ENCODE data around the gene RMDN2. TPM values are rescaled to one million over a fixed set of nuclear protein-coding genes. Genes with fewer than 3 reads are reported as not detected.

Gene RMDN2
- total and polyA plus RNA-seq, 2 experiments from 2014 or later = 3.4 to 3.6 TPM

DNA sequence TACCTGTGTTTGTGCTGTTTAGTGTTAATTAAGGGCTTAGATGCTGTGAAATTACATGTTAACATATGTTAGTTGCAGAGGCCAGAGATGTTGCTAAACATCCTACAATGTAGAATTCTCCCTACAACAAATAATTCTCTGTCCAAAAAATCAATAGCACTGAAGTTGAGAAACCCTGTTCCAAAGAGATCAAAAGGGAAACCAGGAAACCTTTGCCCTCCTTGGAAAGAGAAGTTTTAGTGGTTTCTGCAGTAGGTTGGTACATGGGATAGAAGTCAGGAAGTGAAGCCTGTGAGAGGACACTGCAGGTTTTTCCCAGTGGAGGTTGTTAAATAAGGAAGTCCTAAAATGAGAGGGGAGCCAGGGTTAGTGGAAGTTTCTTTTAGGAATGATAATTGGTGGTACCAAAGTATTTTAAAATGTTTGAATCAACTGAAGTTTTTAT lies 6.3 kb upstream of the RMDN2 start:
- Mint-ChIP-seq H3K36me3 (ENCODE audit: low read depth) (no peaks in the 10 kb centered on the region), H3K27me3 (ENCODE audit: insufficient read depth, low read depth, poor library complexity) (no peaks in the 10 kb centered on the region), H3K4me3 (no peak overlapping the region), H3K9me3 (no peaks in the 10 kb centered on the region), H3K4me1 (peaks cover 8% of the 10 kb centered on the region), H3K27ac (no peak overlapping the region)
- Histone ChIP-seq H2AFZ (no peak overlapping the region; the same call in 1 of the 2 replicates), H3K9me2 (ENCODE audit: insufficient read depth) (peaks cover 6% of the 10 kb centered on the region; the same call in 1 of the 2 replicates), H3K27ac (ENCODE audit: low read depth) (no peak overlapping the region), H3K4me1 (ENCODE audit: insufficient read depth) (no peaks in the 10 kb centered on the region), H3K4me2 (no peak overlapping the region), H3K4me3 (no peak overlapping the region), H3K27me3 (ENCODE audit: insufficient read depth) (peaks cover 6% of the 10 kb centered on the region), H3K36me3 (ENCODE audit: insufficient read depth) (no peaks in the 10 kb centered on the region), H3F3A (replicated peaks; ENCODE audit: low read depth) (no peaks in the 10 kb centered on the region), H4K20me1 (replicated peaks; ENCODE audit: insufficient read depth) (no peaks in the 10 kb centered on the region), H3K79me2 (replicated peaks; ENCODE audit: insufficient read depth) (no peaks in the 10 kb centered on the region)
- ATAC-seq (no peak), DNase-seq (ENCODE audit: low spot score) (no peak)
- TF ChIP-seq, protein P1, sequence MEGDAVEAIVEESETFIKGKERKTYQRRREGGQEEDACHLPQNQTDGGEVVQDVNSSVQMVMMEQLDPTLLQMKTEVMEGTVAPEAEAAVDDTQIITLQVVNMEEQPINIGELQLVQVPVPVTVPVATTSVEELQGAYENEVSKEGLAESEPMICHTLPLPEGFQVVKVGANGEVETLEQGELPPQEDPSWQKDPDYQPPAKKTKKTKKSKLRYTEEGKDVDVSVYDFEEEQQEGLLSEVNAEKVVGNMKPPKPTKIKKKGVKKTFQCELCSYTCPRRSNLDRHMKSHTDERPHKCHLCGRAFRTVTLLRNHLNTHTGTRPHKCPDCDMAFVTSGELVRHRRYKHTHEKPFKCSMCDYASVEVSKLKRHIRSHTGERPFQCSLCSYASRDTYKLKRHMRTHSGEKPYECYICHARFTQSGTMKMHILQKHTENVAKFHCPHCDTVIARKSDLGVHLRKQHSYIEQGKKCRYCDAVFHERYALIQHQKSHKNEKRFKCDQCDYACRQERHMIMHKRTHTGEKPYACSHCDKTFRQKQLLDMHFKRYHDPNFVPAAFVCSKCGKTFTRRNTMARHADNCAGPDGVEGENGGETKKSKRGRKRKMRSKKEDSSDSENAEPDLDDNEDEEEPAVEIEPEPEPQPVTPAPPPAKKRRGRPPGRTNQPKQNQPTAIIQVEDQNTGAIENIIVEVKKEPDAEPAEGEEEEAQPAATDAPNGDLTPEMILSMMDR (conservative IDR thresholded peaks at IDR 0.05; ENCODE audit: low read depth in 2 of 2) = no peak
- TF ChIP-seq, protein P2, sequence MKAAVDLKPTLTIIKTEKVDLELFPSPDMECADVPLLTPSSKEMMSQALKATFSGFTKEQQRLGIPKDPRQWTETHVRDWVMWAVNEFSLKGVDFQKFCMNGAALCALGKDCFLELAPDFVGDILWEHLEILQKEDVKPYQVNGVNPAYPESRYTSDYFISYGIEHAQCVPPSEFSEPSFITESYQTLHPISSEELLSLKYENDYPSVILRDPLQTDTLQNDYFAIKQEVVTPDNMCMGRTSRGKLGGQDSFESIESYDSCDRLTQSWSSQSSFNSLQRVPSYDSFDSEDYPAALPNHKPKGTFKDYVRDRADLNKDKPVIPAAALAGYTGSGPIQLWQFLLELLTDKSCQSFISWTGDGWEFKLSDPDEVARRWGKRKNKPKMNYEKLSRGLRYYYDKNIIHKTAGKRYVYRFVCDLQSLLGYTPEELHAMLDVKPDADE (IDR thresholded peaks at IDR 0.05) = no peak
- TF ChIP-seq POLR2AphosphoS5 (IDR thresholded peaks at IDR 0.05; ENCODE audit: low read depth) = no peak
- TF ChIP-seq, protein P3, sequence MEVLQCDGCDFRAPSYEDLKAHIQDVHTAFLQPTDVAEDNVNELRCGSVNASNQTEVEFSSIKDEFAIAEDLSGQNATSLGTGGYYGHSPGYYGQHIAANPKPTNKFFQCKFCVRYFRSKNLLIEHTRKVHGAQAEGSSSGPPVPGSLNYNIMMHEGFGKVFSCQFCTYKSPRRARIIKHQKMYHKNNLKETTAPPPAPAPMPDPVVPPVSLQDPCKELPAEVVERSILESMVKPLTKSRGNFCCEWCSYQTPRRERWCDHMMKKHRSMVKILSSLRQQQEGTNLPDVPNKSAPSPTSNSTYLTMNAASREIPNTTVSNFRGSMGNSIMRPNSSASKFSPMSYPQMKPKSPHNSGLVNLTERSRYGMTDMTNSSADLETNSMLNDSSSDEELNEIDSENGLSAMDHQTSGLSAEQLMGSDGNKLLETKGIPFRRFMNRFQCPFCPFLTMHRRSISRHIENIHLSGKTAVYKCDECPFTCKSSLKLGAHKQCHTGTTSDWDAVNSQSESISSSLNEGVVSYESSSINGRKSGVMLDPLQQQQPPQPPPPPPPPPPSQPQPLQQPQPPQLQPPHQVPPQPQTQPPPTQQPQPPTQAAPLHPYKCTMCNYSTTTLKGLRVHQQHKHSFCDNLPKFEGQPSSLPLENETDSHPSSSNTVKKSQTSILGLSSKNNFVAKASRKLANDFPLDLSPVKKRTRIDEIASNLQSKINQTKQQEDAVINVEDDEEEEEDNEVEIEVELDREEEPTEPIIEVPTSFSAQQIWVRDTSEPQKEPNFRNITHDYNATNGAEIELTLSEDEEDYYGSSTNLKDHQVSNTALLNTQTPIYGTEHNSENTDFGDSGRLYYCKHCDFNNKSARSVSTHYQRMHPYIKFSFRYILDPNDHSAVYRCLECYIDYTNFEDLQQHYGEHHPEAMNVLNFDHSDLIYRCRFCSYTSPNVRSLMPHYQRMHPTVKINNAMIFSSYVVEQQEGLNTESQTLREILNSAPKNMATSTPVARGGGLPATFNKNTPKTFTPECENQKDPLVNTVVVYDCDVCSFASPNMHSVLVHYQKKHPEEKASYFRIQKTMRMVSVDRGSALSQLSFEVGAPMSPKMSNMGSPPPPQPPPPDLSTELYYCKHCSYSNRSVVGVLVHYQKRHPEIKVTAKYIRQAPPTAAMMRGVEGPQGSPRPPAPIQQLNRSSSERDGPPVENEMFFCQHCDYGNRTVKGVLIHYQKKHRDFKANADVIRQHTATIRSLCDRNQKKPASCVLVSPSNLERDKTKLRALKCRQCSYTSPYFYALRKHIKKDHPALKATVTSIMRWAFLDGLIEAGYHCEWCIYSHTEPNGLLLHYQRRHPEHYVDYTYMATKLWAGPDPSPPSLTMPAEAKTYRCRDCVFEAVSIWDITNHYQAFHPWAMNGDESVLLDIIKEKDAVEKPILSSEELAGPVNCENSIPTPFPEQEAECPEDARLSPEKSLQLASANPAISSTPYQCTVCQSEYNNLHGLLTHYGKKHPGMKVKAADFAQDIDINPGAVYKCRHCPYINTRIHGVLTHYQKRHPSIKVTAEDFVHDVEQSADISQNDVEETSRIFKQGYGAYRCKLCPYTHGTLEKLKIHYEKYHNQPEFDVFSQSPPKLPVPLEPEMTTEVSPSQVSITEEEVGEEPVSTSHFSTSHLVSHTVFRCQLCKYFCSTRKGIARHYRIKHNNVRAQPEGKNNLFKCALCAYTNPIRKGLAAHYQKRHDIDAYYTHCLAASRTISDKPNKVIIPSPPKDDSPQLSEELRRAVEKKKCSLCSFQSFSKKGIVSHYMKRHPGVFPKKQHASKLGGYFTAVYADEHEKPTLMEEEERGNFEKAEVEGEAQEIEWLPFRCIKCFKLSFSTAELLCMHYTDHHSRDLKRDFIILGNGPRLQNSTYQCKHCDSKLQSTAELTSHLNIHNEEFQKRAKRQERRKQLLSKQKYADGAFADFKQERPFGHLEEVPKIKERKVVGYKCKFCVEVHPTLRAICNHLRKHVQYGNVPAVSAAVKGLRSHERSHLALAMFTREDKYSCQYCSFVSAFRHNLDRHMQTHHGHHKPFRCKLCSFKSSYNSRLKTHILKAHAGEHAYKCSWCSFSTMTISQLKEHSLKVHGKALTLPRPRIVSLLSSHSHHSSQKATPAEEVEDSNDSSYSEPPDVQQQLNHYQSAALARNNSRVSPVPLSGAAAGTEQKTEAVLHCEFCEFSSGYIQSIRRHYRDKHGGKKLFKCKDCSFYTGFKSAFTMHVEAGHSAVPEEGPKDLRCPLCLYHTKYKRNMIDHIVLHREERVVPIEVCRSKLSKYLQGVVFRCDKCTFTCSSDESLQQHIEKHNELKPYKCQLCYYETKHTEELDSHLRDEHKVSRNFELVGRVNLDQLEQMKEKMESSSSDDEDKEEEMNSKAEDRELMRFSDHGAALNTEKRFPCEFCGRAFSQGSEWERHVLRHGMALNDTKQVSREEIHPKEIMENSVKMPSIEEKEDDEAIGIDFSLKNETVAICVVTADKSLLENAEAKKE (CRISPR knock-in tag; IDR thresholded peaks at IDR 0.05) = no peak
- TF ChIP-seq NANOG (IDR thresholded peaks at IDR 0.05; ENCODE audit: borderline replicate concordance) = no peak
- TF ChIP-seq EZH2 (IDR thresholded peaks at IDR 0.05; ENCODE audit: low read depth, unreplicated experiment) = no peak
- TF ChIP-seq, protein P4, sequence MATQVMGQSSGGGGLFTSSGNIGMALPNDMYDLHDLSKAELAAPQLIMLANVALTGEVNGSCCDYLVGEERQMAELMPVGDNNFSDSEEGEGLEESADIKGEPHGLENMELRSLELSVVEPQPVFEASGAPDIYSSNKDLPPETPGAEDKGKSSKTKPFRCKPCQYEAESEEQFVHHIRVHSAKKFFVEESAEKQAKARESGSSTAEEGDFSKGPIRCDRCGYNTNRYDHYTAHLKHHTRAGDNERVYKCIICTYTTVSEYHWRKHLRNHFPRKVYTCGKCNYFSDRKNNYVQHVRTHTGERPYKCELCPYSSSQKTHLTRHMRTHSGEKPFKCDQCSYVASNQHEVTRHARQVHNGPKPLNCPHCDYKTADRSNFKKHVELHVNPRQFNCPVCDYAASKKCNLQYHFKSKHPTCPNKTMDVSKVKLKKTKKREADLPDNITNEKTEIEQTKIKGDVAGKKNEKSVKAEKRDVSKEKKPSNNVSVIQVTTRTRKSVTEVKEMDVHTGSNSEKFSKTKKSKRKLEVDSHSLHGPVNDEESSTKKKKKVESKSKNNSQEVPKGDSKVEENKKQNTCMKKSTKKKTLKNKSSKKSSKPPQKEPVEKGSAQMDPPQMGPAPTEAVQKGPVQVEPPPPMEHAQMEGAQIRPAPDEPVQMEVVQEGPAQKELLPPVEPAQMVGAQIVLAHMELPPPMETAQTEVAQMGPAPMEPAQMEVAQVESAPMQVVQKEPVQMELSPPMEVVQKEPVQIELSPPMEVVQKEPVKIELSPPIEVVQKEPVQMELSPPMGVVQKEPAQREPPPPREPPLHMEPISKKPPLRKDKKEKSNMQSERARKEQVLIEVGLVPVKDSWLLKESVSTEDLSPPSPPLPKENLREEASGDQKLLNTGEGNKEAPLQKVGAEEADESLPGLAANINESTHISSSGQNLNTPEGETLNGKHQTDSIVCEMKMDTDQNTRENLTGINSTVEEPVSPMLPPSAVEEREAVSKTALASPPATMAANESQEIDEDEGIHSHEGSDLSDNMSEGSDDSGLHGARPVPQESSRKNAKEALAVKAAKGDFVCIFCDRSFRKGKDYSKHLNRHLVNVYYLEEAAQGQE (IDR thresholded peaks at IDR 0.05; ENCODE audit: unreplicated experiment) = no peak
- TF ChIP-seq EZH2phosphoT487 (IDR thresholded peaks at IDR 0.05; ENCODE audit: unreplicated experiment) = no peak
- TF ChIP-seq JUNB (IDR thresholded peaks at IDR 0.05; ENCODE audit: unreplicated experiment) = no peak
- no peak for TF ChIP-seq ZNF114 (CRISPR knock-in tag; IDR thresholded peaks at IDR 0.05)
- no peak for TF ChIP-seq ZNF331 (CRISPR knock-in tag; IDR thresholded peaks at IDR 0.05; ENCODE audit: low read depth)
- no peak for TF ChIP-seq STAT1 (IDR thresholded peaks at IDR 0.05; ENCODE audit: unreplicated experiment)
- no peak for TF ChIP-seq CREB1 (CRISPR knock-in tag; IDR thresholded peaks at IDR 0.05; ENCODE audit: low read depth)

Measured in GM23338 (cell line).